Astrocyte of the cerebellum (primary cell): ENCODE results near the gene LYRM9.
"Not testable (repeated sequence)": the region's sequence is repeated elsewhere in the genome, so short reads cannot be mapped to it uniquely, and the experiment has no call there.

Experiments
- DNase-seq: peaks from one replicate; pipeline ENCODE4 v3.0.0-alpha.2; 2011; ENCODE audit warnings: low read depth
- H3K4me3 ChIP-seq: 2 replicates; pipeline ENCODE4 v1.5.1; 2011; ENCODE audit warnings: mild to moderate bottlenecking, low read depth, low read length, moderate library complexity
- CTCF ChIP-seq: IDR thresholded peaks from 2 replicates; pipeline ENCODE4 v1.5.1; 2012; ENCODE audit warnings: low read length, low read depth, moderate library complexity, mild to moderate bottlenecking; ENCODE audit errors: missing control alignments
- in situ Hi-C: cut with HindIII; loops from 2 replicates; pipeline ENCODE4 v1.10.0; 2017; ENCODE audit warnings: low sequenced_read_pairs

The LYRM9 gene

GRCh38 chr17:27832831-27833230 is 60.3 kb downstream of the LYRM9 start:
- in situ Hi-C loops: no loop called here
- TF ChIP-seq CTCF: no peak
- no peak overlapping the region for H3K4me3 ChIP-seq
- no peak for DNase-seq

- in situ Hi-C loops, H3K4me3 ChIP-seq, DNase-seq: not testable (repeated sequence)
These were observed 63.3 kb downstream of the LYRM9 start for GRCh38 chr17:27829888-27830287.

GRCh38 chr17:27829143-27829711 is 63.9 kb downstream of the LYRM9 start:
- H3K4me3 ChIP-seq, DNase-seq, in situ Hi-C loops: not testable (repeated sequence)
